PC-3 (cell line): ENCODE data around the gene RPL6. TPM values are rescaled to one million over a fixed set of nuclear protein-coding genes. Genes with fewer than 3 reads are reported as not detected.
"Not testable (repeated sequence)": the region's sequence is repeated elsewhere in the genome, so short reads cannot be mapped to it uniquely, and the experiment has no call there.

Source experiments
- ATAC-seq: fragments of 200-7000 bp; cut with Tn5 transposase; 2 replicates; pipeline ENCODE4 v1.9.1; 2020; ENCODE audit warnings: mild to moderate bottlenecking, moderate library complexity
- BruUV-seq: library from RNA; stranded (reverse); fragments of 400-500 nt; replicated peaks from 2 replicates; lab custom pipeline; 2021; lab: Mats Ljungman, UMichigan
- CTCF ChIA-PET: fragments of 300-600 bp; sonication (Branson Sonifier 250); formaldehyde crosslinking; loops from one replicate; lab custom pipeline; 2022; ENCODE audit warnings: antibody characterized with exemption; lab: Charles Lee
- POLR2A ChIA-PET: fragments of 300-600 bp; sonication (Branson Sonifier 250); formaldehyde crosslinking; loops from one replicate; lab custom pipeline; 2022; ENCODE audit warnings: antibody characterized with exemption; ENCODE audit not compliant: unreplicated experiment; lab: Charles Lee
- DNase-seq: peaks from one replicate; pipeline ENCODE4 v3.0.0-alpha.2; 2015
- H2AFZ ChIP-seq: fragments of 300-600 bp; sonication (generic); 2 replicates; pipeline ENCODE4 v1.6.0; 2016; ENCODE audit warnings: antibody characterized with exemption, low read length
- H3F3A ChIP-seq: fragments of 300-600 bp; sonication (generic); one replicate; pipeline ENCODE4 v1.6.0; 2017; ENCODE audit warnings: antibody characterized with exemption, low read length, control low read depth, mild to moderate bottlenecking; ENCODE audit not compliant: unreplicated experiment
- H3K27ac ChIP-seq: fragments of 300-600 bp; sonication (generic); 2 replicates; pipeline ENCODE4 v1.5.1; 2016; ENCODE audit warnings: mild to moderate bottlenecking, low read length
- H3K27me3 ChIP-seq: fragments of 300-600 bp; sonication (generic); 2 replicates; pipeline ENCODE4 v1.6.1; 2016; ENCODE audit warnings: low read length, mixed read lengths
- H3K36me3 ChIP-seq: fragments of 300-600 bp; sonication (generic); 2 replicates; pipeline ENCODE4 v1.6.1; 2016; ENCODE audit warnings: low read depth, mixed run types, low read length, mixed read lengths
- H3K4me1 ChIP-seq: fragments of 300-600 bp; sonication (generic); 2 replicates; pipeline ENCODE4 v1.5.1; 2016; ENCODE audit warnings: low read length; ENCODE audit not compliant: insufficient read depth
- H3K4me2 ChIP-seq: fragments of 300-600 bp; sonication (generic); 2 replicates; pipeline ENCODE4 v1.6.0; 2016; ENCODE audit warnings: low read length
- H3K4me3 ChIP-seq: fragments of 300-600 bp; sonication (generic); 2 replicates; pipeline ENCODE4 v1.5.1; 2016; ENCODE audit warnings: mild to moderate bottlenecking, low read length, mixed read lengths
- H3K79me2 ChIP-seq: fragments of 300-600 bp; sonication (generic); 2 replicates; pipeline ENCODE4 v1.6.1; 2017; ENCODE audit warnings: low read length, mixed read lengths
- H3K9ac ChIP-seq: fragments of 300-600 bp; sonication (generic); 2 replicates; pipeline ENCODE4 v1.6.0; 2016; ENCODE audit warnings: mild to moderate bottlenecking, low read length
- H3K9me2 ChIP-seq: fragments of 300-600 bp; sonication (generic); replicated peaks from 2 replicates; pipeline ENCODE4 v1.6.1; 2016; ENCODE audit warnings: mixed run types, low read length, mixed read lengths
- H3K9me3 ChIP-seq: fragments of 300-600 bp; sonication (generic); 2 replicates; pipeline ENCODE4 v1.6.1; 2016; ENCODE audit warnings: low read length, mixed read lengths
- H4K20me1 ChIP-seq: fragments of 300-600 bp; sonication (generic); 2 replicates; pipeline ENCODE4 v1.6.1; 2016; ENCODE audit warnings: low read length, mixed read lengths
- EZH2 ChIP-seq: fragments of 300-600 bp; sonication (generic); IDR thresholded peaks from one replicate; pipeline ENCODE4 v1.6.1; 2017; ENCODE audit warnings: antibody characterized with exemption, mild to moderate bottlenecking, low read length; ENCODE audit not compliant: unreplicated experiment
- EZH2phosphoT487 ChIP-seq: fragments of 300-600 bp; sonication (generic); IDR thresholded peaks from 2 replicates; pipeline ENCODE4 v1.6.1; 2018; ENCODE audit warnings: mild to moderate bottlenecking, antibody characterized with exemption, low read length, borderline replicate concordance
- intact Hi-C: fragments of 100-400 bp; cut with micrococcal nuclease; formaldehyde crosslinking; loops from 2 replicates; pipeline ENCODE4 v1.9.0; 2023
- total RNA-seq: library from RNA; depleted of rRNA; stranded (reverse); fragments of >200 nt; gene quantifications from 2 replicates; pipeline ENCODE4 v1.2.3, GENCODE V29; 2014
- TF ChIP-seq, protein P1 (sequence below): fragments of 300-600 bp; sonication (generic); conservative IDR thresholded peaks from 2 replicates; pipeline ENCODE4 v1.5.1; 2017; ENCODE audit warnings: antibody characterized with exemption, low read depth, mild to moderate bottlenecking, low read length

The RPL6 gene
- total RNA-seq, 1 experiment from 2014 or later, result 1,509 TPM

DNA sequence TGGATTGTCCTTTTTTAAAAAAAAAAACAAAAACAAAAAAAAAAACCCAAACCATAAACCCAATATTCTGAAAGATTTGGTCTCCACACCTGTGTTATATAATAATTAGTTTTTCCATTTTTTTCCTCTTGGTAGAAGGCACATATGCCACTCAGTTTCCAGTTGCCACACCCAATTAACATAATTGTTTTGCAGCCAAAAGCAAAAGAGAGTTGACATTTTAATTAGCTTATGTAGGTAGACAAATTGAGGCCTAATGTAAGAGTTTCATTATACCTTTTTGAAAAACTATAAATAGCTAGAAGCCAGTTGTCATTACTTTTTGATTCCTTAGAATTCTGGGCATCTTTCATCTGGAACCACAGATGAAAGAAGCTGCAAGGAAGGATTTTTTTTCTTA is 30.4 kb upstream of the RPL6 start:
- Histone ChIP-seq H3K79me2 (peaks cover 89% of the 10 kb centered on the region), H3K4me1 (no peaks in the 10 kb centered on the region), H3K9me3 (no peaks in the 10 kb centered on the region), H3K27ac (no peak overlapping the region), H3F3A (no peaks in the 10 kb centered on the region), H4K20me1 (peaks cover 22% of the 10 kb centered on the region; the same call in 1 of the 2 replicates), H3K27me3 (no peaks in the 10 kb centered on the region), H3K9me2 (no peaks in the 10 kb centered on the region), H3K4me2 (no peak overlapping the region), H3K9ac (no peak overlapping the region), H2AFZ (no peak overlapping the region), H3K36me3 (peaks cover 6% of the 10 kb centered on the region), H3K4me3 (no peak overlapping the region)
- no TSS peak for BruUV-seq
- no peak for ATAC-seq
- POLR2A ChIA-PET, result interaction anchor here (0.7 kb wide), 1 partner anchor 369 kb away, joined by 29 read pairs; no protein-coding TSS in a partner anchor
- no peak for DNase-seq
- CTCF ChIA-PET, result no interaction called here
- intact Hi-C loops, result no loop called here
- TF ChIP-seq, protein P1, sequence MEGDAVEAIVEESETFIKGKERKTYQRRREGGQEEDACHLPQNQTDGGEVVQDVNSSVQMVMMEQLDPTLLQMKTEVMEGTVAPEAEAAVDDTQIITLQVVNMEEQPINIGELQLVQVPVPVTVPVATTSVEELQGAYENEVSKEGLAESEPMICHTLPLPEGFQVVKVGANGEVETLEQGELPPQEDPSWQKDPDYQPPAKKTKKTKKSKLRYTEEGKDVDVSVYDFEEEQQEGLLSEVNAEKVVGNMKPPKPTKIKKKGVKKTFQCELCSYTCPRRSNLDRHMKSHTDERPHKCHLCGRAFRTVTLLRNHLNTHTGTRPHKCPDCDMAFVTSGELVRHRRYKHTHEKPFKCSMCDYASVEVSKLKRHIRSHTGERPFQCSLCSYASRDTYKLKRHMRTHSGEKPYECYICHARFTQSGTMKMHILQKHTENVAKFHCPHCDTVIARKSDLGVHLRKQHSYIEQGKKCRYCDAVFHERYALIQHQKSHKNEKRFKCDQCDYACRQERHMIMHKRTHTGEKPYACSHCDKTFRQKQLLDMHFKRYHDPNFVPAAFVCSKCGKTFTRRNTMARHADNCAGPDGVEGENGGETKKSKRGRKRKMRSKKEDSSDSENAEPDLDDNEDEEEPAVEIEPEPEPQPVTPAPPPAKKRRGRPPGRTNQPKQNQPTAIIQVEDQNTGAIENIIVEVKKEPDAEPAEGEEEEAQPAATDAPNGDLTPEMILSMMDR, result no peak
- TF ChIP-seq EZH2phosphoT487, result no peak

DNA sequence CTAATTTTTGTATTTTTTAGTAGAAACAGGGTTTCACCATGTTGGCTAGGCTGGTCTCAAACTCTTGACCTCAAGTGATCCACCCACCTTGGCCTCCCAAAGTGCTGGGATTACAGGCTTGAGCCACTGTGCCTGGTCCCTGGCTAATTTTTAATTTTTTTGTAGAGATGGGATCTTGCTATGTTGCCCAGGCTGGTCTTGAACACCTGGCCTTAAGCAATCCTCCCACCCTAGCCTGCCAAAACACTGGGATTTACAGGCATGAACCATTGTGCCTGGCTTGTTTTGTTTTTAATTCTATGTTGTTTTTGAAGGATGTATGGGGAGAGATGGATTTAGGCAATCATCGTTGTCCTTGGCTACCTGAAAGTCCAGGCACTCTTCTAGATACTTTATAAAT is 29.2 kb upstream of the RPL6 start:
- H3K9ac ChIP-seq, CTCF ChIA-PET, DNase-seq, BruUV-seq, H2AFZ ChIP-seq, intact Hi-C loops, H3K36me3 ChIP-seq, H3K9me2 ChIP-seq, H3F3A ChIP-seq, H3K9me3 ChIP-seq, ATAC-seq, H3K4me2 ChIP-seq, H3K27ac ChIP-seq, H3K27me3 ChIP-seq, H3K4me3 ChIP-seq, H3K4me1 ChIP-seq: not testable (repeated sequence)
- Histone ChIP-seq H4K20me1 (peaks cover 24% of the 10 kb centered on the region; the same call in 1 of the 2 replicates), H3K79me2 (peaks cover 91% of the 10 kb centered on the region)
- POLR2A ChIA-PET, result interaction anchor here (0.6 kb wide), 1 partner anchor 101 kb away, joined by 3 read pairs; no protein-coding TSS in a partner anchor

- Histone ChIP-seq H3K9me2 (no peaks in the 10 kb centered on the region), H2AFZ (no peak overlapping the region), H3K79me2 (peaks cover 97% of the 10 kb centered on the region), H3F3A (no peaks in the 10 kb centered on the region), H3K27ac (no peak overlapping the region), H3K4me1 (no peaks in the 10 kb centered on the region), H3K9me3 (no peaks in the 10 kb centered on the region), H3K36me3 (no peaks in the 10 kb centered on the region; the same call in 1 of the 2 replicates), H3K9ac (no peak overlapping the region), H3K4me2 (no peak overlapping the region), H4K20me1 (peaks cover 34% of the 10 kb centered on the region), H3K27me3 (no peaks in the 10 kb centered on the region), H3K4me3 (no peak overlapping the region)
- intact Hi-C loops, result no loop called here
- BruUV-seq, result no TSS peak
- ATAC-seq (no peak), DNase-seq (no peak)
- TF ChIP-seq EZH2phosphoT487 (no peak), EZH2 (no peak)
- TF ChIP-seq, protein P1, result no peak
- ChIA-PET CTCF (no interaction called here), POLR2A (no interaction called here)
Observed at GRCh38 chr12:112433551-112433950, 24.1 kb upstream of the RPL6 start.
